Fibroblast of skin of right quadriceps (primary cell): Measurements from ENCODE around the gene LRRC51.
"Not testable (repeated sequence)": the region's sequence is repeated elsewhere in the genome, so short reads cannot be mapped to it uniquely, and the experiment has no call there.

ENCODE experiments used
- DNase-seq: peaks from one replicate; pipeline ENCODE4 v3.0.0-alpha.2; 2013

LRRC51 gene

GRCh38 chr11:72111300-72112142, 30.9 kb downstream of the LRRC51 start:
- DNase-seq, result no peak

GRCh38 chr11:72112143-72112977, 31.7 kb downstream of the LRRC51 start, which contains the start of gene ANAPC15:
Gene ANAPC15, minus strand, starts transcription at chr11:72112695. Its CDS starts 1,419 bp downstream, at chr11:72111276.
- DNase-seq, result peak; percentile 100

DNA sequence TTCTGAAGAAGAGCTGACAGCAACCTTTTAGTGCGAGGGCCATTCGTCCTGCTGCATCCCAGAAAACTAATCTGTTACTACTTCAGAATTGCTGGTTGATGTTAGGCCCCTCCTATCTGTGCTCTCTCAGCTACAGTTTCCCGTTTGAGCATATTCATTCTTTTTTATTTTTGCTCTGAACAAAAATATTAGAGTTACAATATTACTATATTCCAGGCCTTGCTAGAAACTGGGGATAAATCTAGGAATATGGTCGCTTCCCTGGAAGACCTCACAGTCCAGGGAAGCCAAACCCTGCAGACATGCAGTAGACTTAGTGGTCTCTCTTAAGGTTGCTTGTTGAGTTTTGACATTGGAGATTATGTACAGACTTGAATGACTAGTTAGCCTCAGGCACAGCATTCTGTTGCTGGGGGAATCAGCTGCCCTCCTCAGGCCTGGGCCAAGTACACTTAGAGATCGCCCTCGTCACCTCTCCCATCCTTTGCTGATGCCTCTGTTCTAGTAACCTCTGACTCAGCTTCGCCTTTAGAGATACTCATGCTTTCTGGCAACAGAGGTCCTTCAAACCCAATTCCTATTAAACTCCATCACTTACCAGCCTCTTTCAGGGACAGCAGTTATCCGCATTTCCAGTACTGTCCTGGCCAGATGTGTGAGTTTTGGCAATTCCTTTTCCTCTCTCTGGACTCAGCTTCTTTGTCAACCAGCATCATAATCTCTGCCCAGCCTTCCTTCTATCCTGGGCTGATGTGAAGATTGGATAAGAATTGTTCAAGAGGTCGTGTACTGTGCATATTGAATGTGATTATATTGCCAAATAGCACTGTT, 32.5 kb downstream of the LRRC51 start:
- no peak for DNase-seq

DNA sequence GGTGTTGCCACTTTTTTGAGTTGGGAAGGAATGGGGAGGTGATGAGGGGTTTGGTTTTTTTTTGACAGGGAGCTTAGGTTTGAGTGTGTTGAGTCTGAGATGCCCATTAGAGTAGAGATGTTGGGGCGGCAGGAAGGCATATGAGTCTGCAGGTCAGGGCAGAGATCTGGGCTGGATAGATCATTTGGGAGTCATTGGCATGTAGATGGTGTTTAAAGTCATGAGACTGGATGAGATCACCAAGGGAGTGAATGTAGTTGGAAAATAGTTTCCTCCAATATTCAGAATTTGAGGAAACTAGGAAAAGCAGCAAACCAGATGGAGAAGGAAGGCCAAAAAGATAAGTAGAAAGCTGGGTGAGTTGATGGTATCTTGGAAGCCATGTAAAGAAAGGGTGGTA, 33.9 kb downstream of the LRRC51 start:
- DNase-seq, result no peak

- no peak for DNase-seq
Observed at GRCh38 chr11:72116019-72116755, 35.5 kb downstream of the LRRC51 start.

DNA sequence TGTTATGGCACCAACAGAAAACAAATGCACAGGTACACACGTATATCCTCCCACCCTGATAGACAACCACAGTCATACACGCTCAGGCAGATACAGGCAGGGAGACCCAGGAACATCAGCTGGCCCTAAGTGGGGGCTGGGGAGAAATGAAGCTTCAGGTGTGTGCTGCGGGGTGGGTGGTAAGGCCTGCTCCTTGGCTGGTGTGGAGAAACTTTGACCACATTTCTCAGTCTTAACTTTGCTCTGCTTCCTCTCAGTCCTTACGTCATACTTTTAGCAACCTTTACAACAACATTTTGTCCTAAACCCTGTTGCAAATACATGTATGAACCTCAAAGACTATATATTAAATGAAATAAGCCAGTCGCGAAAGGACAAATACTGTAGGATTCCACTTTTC, 38.5 kb downstream of the LRRC51 start:
- no peak for DNase-seq

DNA sequence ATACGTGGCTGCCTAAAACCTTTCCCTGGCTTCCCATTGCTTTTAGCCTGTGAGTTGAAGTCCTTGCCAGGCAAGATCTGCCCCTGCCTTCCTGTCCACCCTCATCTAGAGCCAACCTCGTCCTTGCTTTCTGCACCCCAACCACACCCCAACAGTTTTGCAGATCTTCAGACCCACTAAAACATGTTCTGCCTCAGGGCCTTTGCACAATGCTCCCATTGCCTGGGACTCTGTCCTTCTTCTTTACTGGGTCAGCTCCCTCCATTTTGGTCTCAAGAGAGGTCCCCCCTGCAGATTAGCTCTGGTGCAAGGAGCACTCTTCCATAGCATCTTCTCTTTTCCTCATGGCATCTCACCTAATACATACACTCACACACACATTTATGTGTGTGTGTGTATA, 40.3 kb downstream of the LRRC51 start:
- DNase-seq, result no peak

GRCh38 chr11:72122607-72123006, 42.0 kb downstream of the LRRC51 start:
- no peak for DNase-seq

DNA sequence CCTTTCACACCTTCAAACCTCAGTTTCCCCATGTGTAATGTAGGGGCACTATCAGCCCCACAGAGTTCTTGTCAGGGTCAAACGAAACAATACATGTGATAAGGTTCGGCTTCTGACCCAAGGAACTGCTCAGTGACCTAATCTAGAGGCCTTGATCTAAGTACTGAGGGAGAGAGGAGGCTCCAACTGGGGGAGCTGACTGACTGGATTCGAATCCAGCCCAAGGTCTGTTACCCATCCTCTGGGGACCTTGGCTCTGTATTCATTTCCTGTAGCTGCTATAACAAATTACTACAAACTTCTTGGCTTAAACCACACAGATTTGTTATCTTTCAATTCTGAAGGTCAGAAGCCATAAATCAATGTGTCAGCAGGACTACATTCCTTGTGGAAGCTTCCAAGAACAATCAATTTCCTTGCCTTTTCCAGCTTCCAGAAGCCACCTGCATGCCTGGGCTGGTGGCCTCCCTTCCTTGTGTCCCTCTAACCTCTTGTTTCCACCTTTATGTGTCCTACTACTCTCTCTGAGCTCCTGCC, 42.5 kb downstream of the LRRC51 start:
- DNase-seq, result no peak

DNA sequence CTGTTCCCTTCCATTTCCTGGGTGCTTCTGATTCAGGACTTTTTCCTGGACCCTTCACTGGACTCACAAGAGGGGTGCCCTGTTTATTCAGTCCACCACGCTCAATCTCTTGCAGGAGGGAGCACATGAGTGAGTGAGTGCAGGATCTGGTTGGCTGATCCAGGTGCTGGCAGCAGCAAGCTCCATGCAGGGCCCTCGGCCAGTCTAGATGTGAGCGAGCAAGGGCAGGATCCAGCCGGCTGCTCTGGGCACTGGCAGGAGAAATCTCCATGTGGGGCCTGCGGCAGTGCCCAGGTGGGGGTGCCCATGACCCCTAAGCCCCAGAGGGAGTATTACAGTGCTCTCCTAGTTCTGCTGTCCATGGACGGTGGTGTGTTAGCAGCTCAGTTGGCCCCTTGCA, 43.4 kb downstream of the LRRC51 start:
- no peak for DNase-seq

DNA sequence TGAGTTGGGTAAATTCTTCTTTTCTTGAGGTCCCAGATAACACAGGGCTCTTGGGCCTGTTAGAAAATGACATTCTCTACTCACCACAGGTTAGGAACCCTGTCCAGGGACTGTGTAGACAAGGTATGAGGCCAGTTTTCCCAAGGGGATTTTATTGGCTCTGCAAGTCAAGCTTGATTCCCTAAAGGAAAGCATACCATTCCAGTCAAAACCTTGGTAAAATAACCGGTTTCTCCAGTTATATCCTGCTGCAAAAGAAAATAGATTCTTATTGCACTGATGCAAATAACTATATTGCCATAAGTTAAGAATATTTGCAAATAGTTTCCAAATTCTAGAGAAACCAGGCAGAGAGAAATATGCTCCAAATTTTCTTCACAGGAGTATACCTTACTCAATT, 45.3 kb downstream of the LRRC51 start:
- no peak for DNase-seq

- DNase-seq, result no peak
Observed at GRCh38 chr11:72127923-72128322, 47.3 kb downstream of the LRRC51 start.

DNA sequence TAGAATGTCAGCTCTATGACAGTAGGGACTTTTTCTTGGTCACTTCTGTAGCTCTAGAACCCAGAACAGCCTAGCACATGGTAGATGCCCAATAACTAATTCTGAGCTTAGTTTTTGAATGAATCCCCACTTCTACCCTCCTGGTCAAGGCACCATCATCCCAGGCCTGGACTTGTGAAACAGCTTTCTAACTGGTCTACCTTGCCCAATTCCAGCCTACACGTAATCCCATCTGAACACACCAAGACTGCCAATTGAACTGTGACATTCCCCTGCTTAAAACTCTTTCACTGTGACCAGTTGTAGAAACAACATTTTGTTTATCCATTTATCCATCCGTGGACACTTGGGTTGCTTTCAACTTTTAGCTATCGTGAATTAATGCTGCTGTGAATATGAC, 48.7 kb downstream of the LRRC51 start:
- no peak for DNase-seq

- DNase-seq, result no peak
Observed at GRCh38 chr11:72132646-72133045, 52.0 kb downstream of the LRRC51 start.

DNA sequence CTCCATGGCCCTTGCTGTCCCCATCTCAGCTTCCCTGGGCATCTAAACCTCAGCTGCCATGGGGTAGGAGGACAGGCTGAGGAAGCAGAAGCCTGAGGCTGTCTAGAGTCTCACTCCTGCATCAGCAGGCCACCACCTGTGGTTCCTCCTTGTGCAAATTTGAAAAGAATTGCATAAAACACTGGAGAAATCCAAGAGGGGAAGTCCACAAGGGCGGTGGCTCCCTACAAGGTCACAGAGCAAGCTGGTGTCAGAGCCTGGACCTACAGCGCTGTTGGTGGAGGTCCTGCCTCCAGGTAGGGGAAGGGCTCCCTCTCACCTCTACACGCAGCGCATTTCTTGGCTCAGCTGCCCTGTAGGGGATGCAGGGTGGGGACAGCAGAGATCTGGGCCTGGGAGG, 54.8 kb downstream of the LRRC51 start, which contains the start of gene FOLR3:
FOLR3 (plus strand) TSS at position 253 of the 400 bp plus-strand sequence. CDS start 228 bp downstream, outside the sequence.
- DNase-seq, result not testable (repeated sequence)

GRCh38 chr11:72135891-72136683, 55.4 kb downstream of the LRRC51 start:
- DNase-seq, result no peak

DNA sequence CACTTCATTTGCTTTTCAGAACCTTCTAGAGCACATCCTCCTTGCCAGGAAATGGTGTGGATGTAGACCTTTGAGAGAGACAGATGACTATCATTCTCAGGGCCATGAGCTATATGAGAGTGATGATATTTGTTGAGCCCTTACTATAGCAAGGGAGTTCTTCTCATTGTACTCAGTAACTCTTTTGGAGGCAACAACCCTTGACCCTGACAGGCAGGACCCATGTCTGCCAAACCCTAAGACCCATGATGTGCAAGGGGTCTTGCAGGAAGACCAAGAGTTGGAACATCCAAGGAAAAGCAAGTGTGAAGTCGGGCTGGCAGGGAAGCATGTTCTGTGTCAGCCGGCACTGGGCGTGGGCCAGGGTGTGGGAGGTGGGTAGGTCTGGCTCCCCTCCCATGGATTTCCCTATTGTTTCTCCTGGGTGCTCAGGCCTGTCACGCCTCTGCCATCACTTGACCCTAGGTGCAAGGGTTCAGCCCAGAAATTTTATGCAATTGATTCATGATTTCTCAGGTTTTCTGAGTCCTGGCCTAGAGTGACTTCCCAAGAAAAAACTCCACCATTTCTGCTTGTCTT, 56.1 kb downstream of the LRRC51 start:
- DNase-seq, result no peak

GRCh38 chr11:72138821-72139390, 58.3 kb downstream of the LRRC51 start:
- no peak for DNase-seq

GRCh38 chr11:72139500-72139899, 58.9 kb downstream of the LRRC51 start:
- no peak for DNase-seq

- DNase-seq, result no peak
Observed at GRCh38 chr11:72140661-72141060, 60.0 kb downstream of the LRRC51 start.
